ENCODE measurements around the gene SCG3.

SCG3 gene

DNA sequence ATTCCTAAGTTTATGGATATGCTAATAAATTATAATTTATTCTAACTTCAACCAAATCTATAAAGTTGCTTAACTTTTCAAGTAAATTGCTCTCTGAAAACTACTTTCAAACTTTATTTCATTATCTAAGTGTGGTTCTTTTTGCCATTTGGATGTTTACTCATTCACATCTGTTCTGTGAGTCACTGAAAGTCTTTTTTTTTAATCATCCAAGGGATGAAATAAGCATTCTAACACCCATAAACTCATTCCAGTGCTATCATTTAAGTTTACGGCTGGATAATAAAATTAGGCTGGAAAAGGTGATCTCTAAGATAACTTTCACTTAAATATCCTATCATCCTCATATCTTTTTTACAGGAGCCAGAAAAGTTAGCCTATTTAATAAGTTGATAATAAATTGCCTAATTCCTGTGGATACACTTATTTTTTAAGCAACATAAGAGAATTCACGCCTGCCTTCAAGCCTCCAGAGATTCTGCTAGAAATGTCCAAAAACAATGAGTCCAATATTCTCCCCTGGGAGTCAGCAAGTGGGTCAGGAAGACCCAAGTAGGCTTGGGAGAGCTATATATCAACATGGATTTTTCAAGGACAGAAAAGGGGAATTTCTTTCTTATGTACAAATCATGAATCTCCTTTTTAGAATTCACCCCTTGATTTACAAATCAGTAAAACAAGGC is 25.8 kb downstream of the SCG3 start:
- no peak overlapping the region for H2AFZ ChIP-seq (ENCODE audit: low read depth, low read length)
- DNase-seq: no peak
- H3K27me3 ChIP-seq (ENCODE audit: insufficient read depth, low read length, poor library complexity): no peaks in the 10 kb centered on the region
- H3K79me2 ChIP-seq (ENCODE audit: insufficient read depth, low read length): no peaks in the 10 kb centered on the region
- TF ChIP-seq EZH2 (IDR thresholded peaks at IDR 0.05; ENCODE audit: borderline replicate concordance, low read depth, low read length, severe bottlenecking): no peak
- TF ChIP-seq, protein P1, sequence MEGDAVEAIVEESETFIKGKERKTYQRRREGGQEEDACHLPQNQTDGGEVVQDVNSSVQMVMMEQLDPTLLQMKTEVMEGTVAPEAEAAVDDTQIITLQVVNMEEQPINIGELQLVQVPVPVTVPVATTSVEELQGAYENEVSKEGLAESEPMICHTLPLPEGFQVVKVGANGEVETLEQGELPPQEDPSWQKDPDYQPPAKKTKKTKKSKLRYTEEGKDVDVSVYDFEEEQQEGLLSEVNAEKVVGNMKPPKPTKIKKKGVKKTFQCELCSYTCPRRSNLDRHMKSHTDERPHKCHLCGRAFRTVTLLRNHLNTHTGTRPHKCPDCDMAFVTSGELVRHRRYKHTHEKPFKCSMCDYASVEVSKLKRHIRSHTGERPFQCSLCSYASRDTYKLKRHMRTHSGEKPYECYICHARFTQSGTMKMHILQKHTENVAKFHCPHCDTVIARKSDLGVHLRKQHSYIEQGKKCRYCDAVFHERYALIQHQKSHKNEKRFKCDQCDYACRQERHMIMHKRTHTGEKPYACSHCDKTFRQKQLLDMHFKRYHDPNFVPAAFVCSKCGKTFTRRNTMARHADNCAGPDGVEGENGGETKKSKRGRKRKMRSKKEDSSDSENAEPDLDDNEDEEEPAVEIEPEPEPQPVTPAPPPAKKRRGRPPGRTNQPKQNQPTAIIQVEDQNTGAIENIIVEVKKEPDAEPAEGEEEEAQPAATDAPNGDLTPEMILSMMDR (IDR thresholded peaks at IDR 0.05; ENCODE audit: borderline replicate concordance, extremely low read depth, low read length, poor library complexity, severe bottlenecking): no peak
- no peaks in the 10 kb centered on the region for H3K4me1 ChIP-seq (ENCODE audit: insufficient read depth, low read length)
- H3K4me2 ChIP-seq (ENCODE audit: insufficient read depth, low read length): no peak overlapping the region
- H3K4me3 ChIP-seq (ENCODE audit: low read depth in 1 of 2, low read length in 2 of 2): no peak overlapping the region
- no peaks in the 10 kb centered on the region for H4K20me1 ChIP-seq (ENCODE audit: insufficient read depth, low read length)
- H3K9ac ChIP-seq (ENCODE audit: low read depth, low read length): no peak overlapping the region
- ATAC-seq (ENCODE audit: insufficient read depth, low read depth): no peak
- H3K27ac ChIP-seq (ENCODE audit: low read length): no peak overlapping the region
- no peaks in the 10 kb centered on the region for H3K9me3 ChIP-seq (ENCODE audit: insufficient read depth, low read length, severe bottlenecking)
- no peaks in the 10 kb centered on the region for H3K36me3 ChIP-seq (ENCODE audit: insufficient read depth, low read length)

- no peaks in the 10 kb centered on the region for H3K9me3 ChIP-seq (ENCODE audit: insufficient read depth, low read length, severe bottlenecking)
- TF ChIP-seq EZH2 (IDR thresholded peaks at IDR 0.05; ENCODE audit: borderline replicate concordance, low read depth, low read length, severe bottlenecking): no peak
- TF ChIP-seq, protein P1 (IDR thresholded peaks at IDR 0.05; ENCODE audit: borderline replicate concordance, extremely low read depth, low read length, poor library complexity, severe bottlenecking): no peak
- no peaks in the 10 kb centered on the region for H4K20me1 ChIP-seq (ENCODE audit: insufficient read depth, low read length)
- H3K27ac ChIP-seq (ENCODE audit: low read length): no peak overlapping the region
- no peaks in the 10 kb centered on the region for H3K4me1 ChIP-seq (ENCODE audit: insufficient read depth, low read length)
- H3K79me2 ChIP-seq (ENCODE audit: insufficient read depth, low read length): no peaks in the 10 kb centered on the region
- H3K4me2 ChIP-seq (ENCODE audit: insufficient read depth, low read length): no peak overlapping the region
- no peak for DNase-seq
- no peaks in the 10 kb centered on the region for H3K36me3 ChIP-seq (ENCODE audit: insufficient read depth, low read length)
- no peak for ATAC-seq (ENCODE audit: insufficient read depth, low read depth)
- no peak overlapping the region; the same call in 1 of the 2 replicates for H2AFZ ChIP-seq (ENCODE audit: low read depth, low read length)
- H3K9ac ChIP-seq (ENCODE audit: low read depth, low read length): no peak overlapping the region
- H3K27me3 ChIP-seq (ENCODE audit: insufficient read depth, low read length, poor library complexity): no peaks in the 10 kb centered on the region
- no peak overlapping the region for H3K4me3 ChIP-seq (ENCODE audit: low read depth in 1 of 2, low read length in 2 of 2)
Measured at GRCh38 chr15:51708013-51708412, 26.7 kb downstream of the SCG3 start.

GRCh38 chr15:51709031-51709430 is 27.7 kb downstream of the SCG3 start:
- DNase-seq (no peak), ATAC-seq (ENCODE audit: insufficient read depth, low read depth) (no peak)
- Histone ChIP-seq H3K4me3 (ENCODE audit: low read depth in 1 of 2, low read length in 2 of 2) (no peak overlapping the region), H3K36me3 (ENCODE audit: insufficient read depth, low read length) (no peaks in the 10 kb centered on the region), H3K9me3 (ENCODE audit: insufficient read depth, low read length, severe bottlenecking) (no peaks in the 10 kb centered on the region), H3K9ac (ENCODE audit: low read depth, low read length) (no peak overlapping the region), H3K27me3 (ENCODE audit: insufficient read depth, low read length, poor library complexity) (no peaks in the 10 kb centered on the region), H4K20me1 (ENCODE audit: insufficient read depth, low read length) (no peaks in the 10 kb centered on the region), H3K4me1 (ENCODE audit: insufficient read depth, low read length) (no peaks in the 10 kb centered on the region), H3K79me2 (ENCODE audit: insufficient read depth, low read length) (no peaks in the 10 kb centered on the region), H3K4me2 (ENCODE audit: insufficient read depth, low read length) (no peak overlapping the region), H2AFZ (ENCODE audit: low read depth, low read length) (no peak overlapping the region), H3K27ac (ENCODE audit: low read length) (no peak overlapping the region)
- TF ChIP-seq, protein P1 (IDR thresholded peaks at IDR 0.05; ENCODE audit: borderline replicate concordance, extremely low read depth, low read length, poor library complexity, severe bottlenecking): no peak
- TF ChIP-seq EZH2 (IDR thresholded peaks at IDR 0.05; ENCODE audit: borderline replicate concordance, low read depth, low read length, severe bottlenecking): no peak
